ENCODE data around the gene KCNQ1OT1. TPM values are rescaled to one million over a fixed set of nuclear protein-coding genes. Genes with fewer than 3 reads are reported as not detected.

The KCNQ1OT1 gene
- total RNA-seq, 1 experiment from 2014 or later: 1.3 TPM

- BruUV-seq (replicated peaks): no TSS peak
- intact Hi-C loops (cut with micrococcal nuclease; ENCODE audit: unreplicated experiment): no loop called here
- Mint-ChIP-seq H3K9me3 (ENCODE audit: low read depth, unreplicated experiment) (no peaks in the 10 kb centered on the region), H3K4me3 (ENCODE audit: low read depth, unreplicated experiment) (no peak overlapping the region), H3K4me1 (ENCODE audit: low read depth, unreplicated experiment) (no peaks in the 10 kb centered on the region), H3K27me3 (ENCODE audit: unreplicated experiment) (peaks cover 20% of the 10 kb centered on the region), H3K36me3 (ENCODE audit: insufficient read depth, unreplicated experiment) (no peaks in the 10 kb centered on the region), H3K27ac (ENCODE audit: unreplicated experiment) (no peak overlapping the region)
- DNase-seq: no peak
- CTCF ChIA-PET: no interaction called here
- TF ChIP-seq CTCF (IDR thresholded peaks at IDR 0.05; ENCODE audit: unreplicated experiment): no peak
These were observed 109.4 kb downstream of the KCNQ1OT1 start for GRCh38 chr11:2590131-2590964.

- intact Hi-C loops (cut with micrococcal nuclease; ENCODE audit: unreplicated experiment): no loop called here
- H3K27me3 Mint-ChIP-seq (ENCODE audit: unreplicated experiment): peaks cover 13% of the 10 kb centered on the region
- CTCF ChIA-PET: no interaction called here
- H3K27ac Mint-ChIP-seq (ENCODE audit: unreplicated experiment): no peak overlapping the region
- BruUV-seq (replicated peaks): no TSS peak
- no peak for DNase-seq
- no peak overlapping the region for H3K4me3 Mint-ChIP-seq (ENCODE audit: low read depth, unreplicated experiment)
- TF ChIP-seq CTCF (IDR thresholded peaks at IDR 0.05; ENCODE audit: unreplicated experiment): no peak
- H3K36me3 Mint-ChIP-seq (ENCODE audit: insufficient read depth, unreplicated experiment): no peaks in the 10 kb centered on the region
- H3K9me3 Mint-ChIP-seq (ENCODE audit: low read depth, unreplicated experiment): no peaks in the 10 kb centered on the region
- H3K4me1 Mint-ChIP-seq (ENCODE audit: low read depth, unreplicated experiment): no peaks in the 10 kb centered on the region
These were observed 110.3 kb downstream of the KCNQ1OT1 start for GRCh38 chr11:2589538-2589934.

- H3K36me3 Mint-ChIP-seq (ENCODE audit: insufficient read depth, unreplicated experiment): no peaks in the 10 kb centered on the region
- TF ChIP-seq CTCF (IDR thresholded peaks at IDR 0.05; ENCODE audit: unreplicated experiment): no peak
- intact Hi-C loops (cut with micrococcal nuclease; ENCODE audit: unreplicated experiment): no loop called here
- no peaks in the 10 kb centered on the region for H3K4me1 Mint-ChIP-seq (ENCODE audit: low read depth, unreplicated experiment)
- H3K9me3 Mint-ChIP-seq (ENCODE audit: low read depth, unreplicated experiment): no peaks in the 10 kb centered on the region
- no peak overlapping the region for H3K4me3 Mint-ChIP-seq (ENCODE audit: low read depth, unreplicated experiment)
- no peak for DNase-seq
- no peak overlapping the region for H3K27ac Mint-ChIP-seq (ENCODE audit: unreplicated experiment)
- no TSS peak for BruUV-seq (replicated peaks)
- peaks cover 7% of the 10 kb centered on the region for H3K27me3 Mint-ChIP-seq (ENCODE audit: unreplicated experiment)
- CTCF ChIA-PET: no interaction called here
These were observed 110.8 kb downstream of the KCNQ1OT1 start for GRCh38 chr11:2588809-2589537.

GRCh38 chr11:2587976-2588748, 111.6 kb downstream of the KCNQ1OT1 start:
- BruUV-seq (replicated peaks): no TSS peak
- intact Hi-C loops (cut with micrococcal nuclease; ENCODE audit: unreplicated experiment): no loop called here
- Mint-ChIP-seq H3K36me3 (ENCODE audit: insufficient read depth, unreplicated experiment) (no peaks in the 10 kb centered on the region), H3K27ac (ENCODE audit: unreplicated experiment) (no peak overlapping the region), H3K9me3 (ENCODE audit: low read depth, unreplicated experiment) (no peaks in the 10 kb centered on the region), H3K4me3 (ENCODE audit: low read depth, unreplicated experiment) (no peak overlapping the region), H3K4me1 (ENCODE audit: low read depth, unreplicated experiment) (no peaks in the 10 kb centered on the region), H3K27me3 (ENCODE audit: unreplicated experiment) (no peaks in the 10 kb centered on the region)
- TF ChIP-seq CTCF (IDR thresholded peaks at IDR 0.05; ENCODE audit: unreplicated experiment): no peak
- CTCF ChIA-PET: no interaction called here
- DNase-seq: no peak

All from Calu3 (cell line).